Right renal pelvis (tissue), 4 donors: ENCODE data around the gene USH2A. TPM values are rescaled to one million over a fixed set of nuclear protein-coding genes. Genes with fewer than 3 reads are reported as not detected.
A peak's percentile ranks its signal among the peaks of the same experiment; 100 is the strongest.
"Not testable (repeated sequence)": the region's sequence is repeated elsewhere in the genome, so short reads cannot be mapped to it uniquely, and the experiment has no call there.

Experiments
- DNase-seq, 4 donors: peaks; one replicate each; pipeline ENCODE4 v3.0.0-alpha.2; 2013; ENCODE audit warnings: low read depth in 4 of 4, low spot score in 3 of 4, missing footprints in 1 of 4
- polyA plus RNA-seq, 4 donors: library from polyadenylated mRNA; unstranded; fragments of 120-200 nt; gene quantifications; one replicate each; pipeline ENCODE4 v1.2.1, GENCODE V29; 2013; ENCODE audit not compliant: insufficient read length in 4 of 4

Gene USH2A
- polyA plus RNA-seq, 4 donors, result 0.21 to 0.52 (median 0.27) TPM

- DNase-seq, result no peak
Observed at GRCh38 chr1:216057947-216058346, 365.3 kb downstream of the USH2A start.

GRCh38 chr1:216057063-216057462, 366.2 kb downstream of the USH2A start:
- DNase-seq, result no peak

GRCh38 chr1:216055004-216055403, 368.2 kb downstream of the USH2A start:
- DNase-seq, result no peak

GRCh38 chr1:216054600-216054999, 368.6 kb downstream of the USH2A start:
- no peak for DNase-seq

- no peak for DNase-seq
Observed at GRCh38 chr1:216051071-216051470, 372.2 kb downstream of the USH2A start.

GRCh38 chr1:216049741-216050430, 373.4 kb downstream of the USH2A start:
- no peak for DNase-seq

GRCh38 chr1:216047811-216048572, 375.3 kb downstream of the USH2A start:
- no peak for DNase-seq

GRCh38 chr1:216046336-216046735, 376.9 kb downstream of the USH2A start:
- DNase-seq, result no peak

GRCh38 chr1:216045400-216045799, 377.8 kb downstream of the USH2A start:
- no peak for DNase-seq

- DNase-seq, result no peak
Observed at GRCh38 chr1:216044538-216044937, 378.7 kb downstream of the USH2A start.

GRCh38 chr1:216034506-216034905, 388.7 kb downstream of the USH2A start:
- no peak for DNase-seq

- no peak for DNase-seq
Observed at GRCh38 chr1:216032961-216033614, 390.2 kb downstream of the USH2A start.

- DNase-seq, result no peak
Observed at GRCh38 chr1:216032284-216032683, 391.0 kb downstream of the USH2A start.

GRCh38 chr1:216028631-216029030, 394.6 kb downstream of the USH2A start:
- DNase-seq, result no peak

GRCh38 chr1:216024546-216024945, 398.7 kb downstream of the USH2A start:
- DNase-seq, result no peak

GRCh38 chr1:216020743-216021345, 402.4 kb downstream of the USH2A start:
- DNase-seq, result no peak

GRCh38 chr1:216015116-216015515, 408.1 kb downstream of the USH2A start:
- DNase-seq, result peak in 1 of 4 donors; percentile 12

- no peak for DNase-seq
Observed at GRCh38 chr1:216014086-216014485, 409.2 kb downstream of the USH2A start.

GRCh38 chr1:216009456-216009855, 413.8 kb downstream of the USH2A start:
- not testable (repeated sequence) for DNase-seq

- DNase-seq, result no peak
Observed at GRCh38 chr1:216005916-216006315, 417.3 kb downstream of the USH2A start.

GRCh38 chr1:215992620-215993019, 430.6 kb downstream of the USH2A start:
- peak in 3 of 4 donors; percentile 4 to 16 (median 5) for DNase-seq
